ENCODE results near the gene PRKAA1.

DNA sequence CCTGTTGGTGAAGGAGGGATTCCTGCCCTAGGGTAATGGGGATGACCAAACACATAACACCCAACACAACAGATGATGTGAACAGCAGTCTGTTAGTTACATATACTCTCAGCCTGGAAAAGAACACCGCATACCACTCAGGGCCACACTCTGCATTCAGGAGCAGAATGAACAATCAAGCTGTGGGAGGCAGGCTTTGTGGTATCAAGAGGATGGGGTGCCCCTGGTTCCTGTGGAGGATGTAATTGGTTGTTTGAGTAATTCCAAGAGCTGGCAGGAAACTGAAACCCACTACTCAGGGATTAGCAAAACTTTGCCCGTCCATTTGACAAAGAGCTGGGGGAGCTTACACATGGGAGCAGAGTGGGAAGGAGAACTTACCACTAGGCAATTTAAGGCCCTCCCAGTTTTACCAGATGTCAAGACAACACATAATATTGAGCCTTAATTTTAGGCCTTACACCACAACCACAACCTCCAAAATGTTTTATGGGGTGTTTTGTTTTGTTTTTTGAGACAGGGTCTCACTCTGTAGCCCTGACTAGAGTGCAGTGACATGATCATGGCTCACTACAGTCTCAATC lies 15.6 kb upstream of the PRKAA1 start:
- TF ChIP-seq, protein P1, sequence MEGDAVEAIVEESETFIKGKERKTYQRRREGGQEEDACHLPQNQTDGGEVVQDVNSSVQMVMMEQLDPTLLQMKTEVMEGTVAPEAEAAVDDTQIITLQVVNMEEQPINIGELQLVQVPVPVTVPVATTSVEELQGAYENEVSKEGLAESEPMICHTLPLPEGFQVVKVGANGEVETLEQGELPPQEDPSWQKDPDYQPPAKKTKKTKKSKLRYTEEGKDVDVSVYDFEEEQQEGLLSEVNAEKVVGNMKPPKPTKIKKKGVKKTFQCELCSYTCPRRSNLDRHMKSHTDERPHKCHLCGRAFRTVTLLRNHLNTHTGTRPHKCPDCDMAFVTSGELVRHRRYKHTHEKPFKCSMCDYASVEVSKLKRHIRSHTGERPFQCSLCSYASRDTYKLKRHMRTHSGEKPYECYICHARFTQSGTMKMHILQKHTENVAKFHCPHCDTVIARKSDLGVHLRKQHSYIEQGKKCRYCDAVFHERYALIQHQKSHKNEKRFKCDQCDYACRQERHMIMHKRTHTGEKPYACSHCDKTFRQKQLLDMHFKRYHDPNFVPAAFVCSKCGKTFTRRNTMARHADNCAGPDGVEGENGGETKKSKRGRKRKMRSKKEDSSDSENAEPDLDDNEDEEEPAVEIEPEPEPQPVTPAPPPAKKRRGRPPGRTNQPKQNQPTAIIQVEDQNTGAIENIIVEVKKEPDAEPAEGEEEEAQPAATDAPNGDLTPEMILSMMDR (conservative IDR thresholded peaks at IDR 0.05): no peak
- no peak for TF ChIP-seq ZFX (IDR thresholded peaks at IDR 0.05)
